WTC11 (cell line): Measurements from ENCODE around the gene SPOPL.

Experiments used
- CTCF ChIP-seq: fragments of 200-600 bp; IDR thresholded peaks from 2 replicates; pipeline ENCODE4 v1.8.0; 2022; ENCODE audit warnings: antibody characterized with exemption
- MAX ChIP-seq: sonication (generic); formaldehyde crosslinking; IDR thresholded peaks from 2 replicates; pipeline ENCODE4 v1.8.0; 2022; ENCODE audit warnings: mild to moderate bottlenecking, missing genetic modification reagents

GRCh38 chr2:138515092-138515491, 13.5 kb downstream of the SPOPL start:
- no peak for TF ChIP-seq CTCF
- TF ChIP-seq MAX (CRISPR knock-in tag) = no peak
